Measurements from ENCODE around the gene E2F3.

DNA sequence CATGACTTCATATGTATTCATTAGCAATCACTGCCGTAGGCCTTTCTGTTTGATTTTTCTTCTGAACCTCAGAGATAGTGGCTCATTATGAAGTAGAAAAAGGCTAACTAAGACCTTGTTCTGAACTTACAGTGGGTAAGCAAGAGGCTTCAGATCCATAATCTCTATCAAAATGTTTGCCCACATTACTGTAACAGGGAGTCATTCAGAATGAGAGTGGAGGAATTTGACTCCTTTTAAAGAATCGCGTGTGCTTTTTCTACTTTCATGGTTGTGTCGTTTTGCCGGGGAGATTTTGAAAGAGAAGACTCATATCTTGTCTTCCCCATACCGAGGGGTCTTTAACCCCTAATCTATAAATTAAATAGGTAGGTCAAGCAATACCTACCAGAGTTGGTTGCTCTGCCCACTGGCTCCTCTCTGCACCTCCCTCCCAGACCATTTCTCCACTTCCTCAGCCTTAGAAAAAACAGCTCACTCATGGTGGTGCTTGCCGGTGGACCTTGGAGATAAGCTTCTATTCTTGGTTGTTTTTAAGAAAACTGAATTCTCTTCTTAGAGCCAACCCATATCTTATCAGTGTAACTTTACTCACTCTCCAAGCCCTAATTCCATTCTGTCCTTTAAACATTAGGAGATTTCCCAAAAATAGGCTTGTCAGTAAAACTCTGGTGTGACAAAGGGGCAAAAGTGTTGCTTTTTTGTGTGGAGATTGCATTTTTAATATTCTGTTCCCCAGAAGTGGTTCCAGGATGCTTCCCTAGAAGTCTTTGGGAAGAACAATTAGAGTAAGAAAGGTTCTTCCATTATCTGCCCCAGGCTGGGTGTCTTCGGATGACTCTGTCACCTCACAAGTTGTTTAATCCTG is 56.6 kb downstream of the E2F3 start:
- no peak for TF ChIP-seq POLR2A (IDR thresholded peaks at IDR 0.05)
- TF ChIP-seq, protein P1, sequence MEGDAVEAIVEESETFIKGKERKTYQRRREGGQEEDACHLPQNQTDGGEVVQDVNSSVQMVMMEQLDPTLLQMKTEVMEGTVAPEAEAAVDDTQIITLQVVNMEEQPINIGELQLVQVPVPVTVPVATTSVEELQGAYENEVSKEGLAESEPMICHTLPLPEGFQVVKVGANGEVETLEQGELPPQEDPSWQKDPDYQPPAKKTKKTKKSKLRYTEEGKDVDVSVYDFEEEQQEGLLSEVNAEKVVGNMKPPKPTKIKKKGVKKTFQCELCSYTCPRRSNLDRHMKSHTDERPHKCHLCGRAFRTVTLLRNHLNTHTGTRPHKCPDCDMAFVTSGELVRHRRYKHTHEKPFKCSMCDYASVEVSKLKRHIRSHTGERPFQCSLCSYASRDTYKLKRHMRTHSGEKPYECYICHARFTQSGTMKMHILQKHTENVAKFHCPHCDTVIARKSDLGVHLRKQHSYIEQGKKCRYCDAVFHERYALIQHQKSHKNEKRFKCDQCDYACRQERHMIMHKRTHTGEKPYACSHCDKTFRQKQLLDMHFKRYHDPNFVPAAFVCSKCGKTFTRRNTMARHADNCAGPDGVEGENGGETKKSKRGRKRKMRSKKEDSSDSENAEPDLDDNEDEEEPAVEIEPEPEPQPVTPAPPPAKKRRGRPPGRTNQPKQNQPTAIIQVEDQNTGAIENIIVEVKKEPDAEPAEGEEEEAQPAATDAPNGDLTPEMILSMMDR (IDR thresholded peaks at IDR 0.05), result no peak

All from adrenal gland (tissue), 5 donors.